Kidney epithelial cell (primary cell): ENCODE results near the gene NELFE. TPM values are rescaled to one million over a fixed set of nuclear protein-coding genes. Genes with fewer than 3 reads are reported as not detected.

ENCODE experiments used
- DNase-seq: peaks from one replicate; pipeline ENCODE4 v3.0.0-alpha.2; 2010; ENCODE audit warnings: low read depth
- H3K27me3 ChIP-seq: 2 replicates; pipeline ENCODE4 v1.6.0; 2011; ENCODE audit warnings: low read length; ENCODE audit not compliant: control insufficient read depth, insufficient read depth
- H3K36me3 ChIP-seq: 2 replicates; pipeline ENCODE4 v1.5.1; 2011; ENCODE audit warnings: low read length; ENCODE audit not compliant: control insufficient read depth, insufficient read depth
- H3K4me3 ChIP-seq: 2 replicates; pipeline ENCODE4 v1.5.1; 2011; ENCODE audit warnings: low read depth, mild to moderate bottlenecking, control low read depth, low read length
- CTCF ChIP-seq: IDR thresholded peaks from 2 replicates; pipeline ENCODE4 v1.5.1; 2011; ENCODE audit warnings: mild to moderate bottlenecking, moderate library complexity, low read length, control low read depth, inconsistent platforms; ENCODE audit not compliant: insufficient read depth, poor library complexity, severe bottlenecking
- total RNA-seq: library from RNA; depleted of rRNA; stranded (reverse); fragments of >200 nt; gene quantifications from 2 replicates; pipeline ENCODE4 v1.2.3, GENCODE V29; 2015

Gene NELFE
- total RNA-seq, 1 donor from 2014 or later = 140 TPM

DNA sequence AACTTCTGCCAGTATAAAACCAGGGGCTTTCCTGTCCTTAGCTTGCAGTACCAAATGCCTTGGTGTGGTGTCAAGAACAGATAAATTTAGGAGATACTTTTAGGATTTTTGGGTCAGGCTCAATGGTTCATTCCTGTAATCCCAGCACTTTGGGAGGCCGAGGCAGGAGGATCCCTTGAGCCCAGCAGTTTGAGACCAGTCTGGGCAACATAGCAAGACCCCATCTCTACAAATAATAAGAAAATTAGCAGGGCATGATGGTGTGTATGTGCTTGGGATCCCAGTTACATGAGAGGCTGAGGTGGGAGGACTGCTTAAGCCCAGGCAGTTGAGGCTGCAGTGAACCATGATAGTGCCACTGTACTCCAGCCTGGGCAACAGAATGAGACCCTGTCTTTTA is 53.7 kb downstream of the NELFE start:
- no peak for TF ChIP-seq CTCF
- DNase-seq = no peak
- no peaks in the 10 kb centered on the region for H3K36me3 ChIP-seq

DNA sequence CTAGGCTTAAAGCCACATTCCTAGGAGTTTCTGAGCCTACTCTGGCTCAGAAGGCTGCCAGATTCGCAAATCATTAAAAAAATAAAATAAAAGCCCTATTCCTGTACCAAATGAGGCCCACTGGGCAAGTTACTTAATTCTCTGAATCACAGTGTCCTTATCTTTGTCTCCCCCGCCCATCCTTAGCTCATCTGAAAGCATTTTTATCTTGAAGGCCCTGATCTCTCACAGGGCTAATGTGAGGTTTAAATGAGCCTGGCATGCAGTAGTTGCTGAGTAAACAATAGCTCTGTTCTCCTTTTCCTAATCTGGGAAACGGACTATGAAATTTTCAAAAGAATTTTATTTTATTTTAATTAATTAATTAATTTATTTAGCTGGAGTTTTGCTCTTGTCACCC is 54.8 kb downstream of the NELFE start:
- no peak for TF ChIP-seq CTCF

More for the DNA sequence above, 53.7 kb downstream of the NELFE start:
- Histone ChIP-seq H3K27me3 (no peaks in the 10 kb centered on the region), H3K4me3 (no peak overlapping the region)

More for the DNA sequence above, 54.8 kb downstream of the NELFE start:
- Histone ChIP-seq H3K4me3 (no peak overlapping the region), H3K27me3 (no peaks in the 10 kb centered on the region), H3K36me3 (no peaks in the 10 kb centered on the region)
- DNase-seq = no peak

Other genes starting within 250 kb of the NELFE start
- gene LY6G6D, start 243.6 kb downstream of the NELFE start, total RNA-seq = not detected in 2 replicates
- not detected in 2 replicates for gene LY6G6C, start 237.2 kb downstream of the NELFE start, total RNA-seq
- gene MPIG6B, start 235.6 kb downstream of the NELFE start, total RNA-seq = 0.29 TPM in 1 of 2 replicates, not detected in the other
- gene DDAH2, start 229.7 kb downstream of the NELFE start, total RNA-seq = 91.5 and 106 TPM in 2 replicates
- gene CLIC1, start 222.4 kb downstream of the NELFE start, total RNA-seq = 494 and 498 TPM in 2 replicates
- gene MSH5, start 219.0 kb downstream of the NELFE start, total RNA-seq = 8.9 and 13.1 TPM in 2 replicates
- gene SAPCD1, start 196.3 kb downstream of the NELFE start, total RNA-seq = 1.1 and 2.2 TPM in 2 replicates
- 1.5 and 3.1 TPM in 2 replicates for gene VWA7, start 181.6 kb downstream of the NELFE start, total RNA-seq
- 165 and 181 TPM in 2 replicates for gene VARS1, start 163.2 kb downstream of the NELFE start, total RNA-seq
- 78.6 and 89.0 TPM in 2 replicates for gene LSM2, start 152.0 kb downstream of the NELFE start, total RNA-seq
- gene HSPA1L, start 143.7 kb downstream of the NELFE start, total RNA-seq = 0.46 and 1.1 TPM in 2 replicates
- 54.6 and 67.0 TPM in 2 replicates for gene HSPA1A, start 143.4 kb downstream of the NELFE start, total RNA-seq
- gene HSPA1B, start 131.2 kb downstream of the NELFE start, total RNA-seq = 68.3 and 79.1 TPM in 2 replicates
- 142 and 152 TPM in 2 replicates for gene NEU1, start 96.2 kb downstream of the NELFE start, total RNA-seq
- gene SLC44A4, start 80.0 kb downstream of the NELFE start, total RNA-seq = 17.7 and 26.1 TPM in 2 replicates
- gene EHMT2, start 61.3 kb downstream of the NELFE start, total RNA-seq = 55.7 and 59.3 TPM in 2 replicates
- 3.0 and 4.9 TPM in 2 replicates for gene ZBTB12, start 56.9 kb downstream of the NELFE start, total RNA-seq
- gene C2, start 31.3 kb downstream of the NELFE start, total RNA-seq = 0.07 and 0.63 TPM in 2 replicates
- 1.9 and 13.8 TPM in 2 replicates for gene CFB, start 12.9 kb downstream of the NELFE start, total RNA-seq
- gene SKIC2, start 204 bp upstream of the NELFE start, total RNA-seq = 43.3 and 49.1 TPM in 2 replicates
- 28.1 and 30.6 TPM in 2 replicates for gene DXO, start 13.2 kb upstream of the NELFE start, total RNA-seq
- 1.8 and 3.2 TPM in 2 replicates for gene C4A, start 23.1 kb upstream of the NELFE start, total RNA-seq
- gene C4B, start 55.8 kb upstream of the NELFE start, total RNA-seq = 2.3 and 4.4 TPM in 2 replicates
- gene CYP21A2, start 79.4 kb upstream of the NELFE start, total RNA-seq = 1.1 TPM in 1 of 2 replicates, not detected in the other
- gene TNXB, start 150.4 kb upstream of the NELFE start, total RNA-seq = 0.34 and 0.38 TPM in 2 replicates
- gene ATF6B, start 169.3 kb upstream of the NELFE start, total RNA-seq = 42.5 and 47.0 TPM in 2 replicates
- gene FKBPL, start 171.3 kb upstream of the NELFE start, total RNA-seq = 4.6 and 5.3 TPM in 2 replicates
- 0.27 TPM in 1 of 2 replicates, not detected in the other for gene PRRT1, start 193.0 kb upstream of the NELFE start, total RNA-seq
- 12.9 and 20.5 TPM in 2 replicates for gene PPT2, start 195.2 kb upstream of the NELFE start, total RNA-seq
- 2.6 and 5.1 TPM in 2 replicates for gene EGFL8, start 205.6 kb upstream of the NELFE start, total RNA-seq
- 57.2 and 62.3 TPM in 2 replicates for gene AGPAT1, start 217.1 kb upstream of the NELFE start, total RNA-seq
- gene RNF5, start 219.4 kb upstream of the NELFE start, total RNA-seq = 76.8 and 90.1 TPM in 2 replicates
- gene AGER, start 225.3 kb upstream of the NELFE start, total RNA-seq = 0.25 and 2.7 TPM in 2 replicates
- gene PBX2, start 231.2 kb upstream of the NELFE start, total RNA-seq = 37.5 and 40.7 TPM in 2 replicates
- 20.8 and 25.6 TPM in 2 replicates for gene GPSM3, start 233.7 kb upstream of the NELFE start, total RNA-seq